HG03196 (cell line): ENCODE measurements around the gene FHIT.

Experiments
- ATAC-seq: cut with Tn5 transposase; IDR thresholded peaks from one replicate; pipeline ENCODE4 v1.9.1; 2021; ENCODE audit not compliant: unreplicated experiment

The FHIT gene

GRCh38 chr3:60779637-60780036 is 471.6 kb downstream of the FHIT start:
- no peak for ATAC-seq

GRCh38 chr3:60775985-60776384 is 475.3 kb downstream of the FHIT start:
- no peak for ATAC-seq

GRCh38 chr3:60774617-60775016 is 476.6 kb downstream of the FHIT start:
- no peak for ATAC-seq

GRCh38 chr3:60772584-60772983 is 478.7 kb downstream of the FHIT start:
- ATAC-seq: no peak

GRCh38 chr3:60771766-60772165 is 479.5 kb downstream of the FHIT start:
- ATAC-seq: no peak

GRCh38 chr3:60770532-60770931 is 480.7 kb downstream of the FHIT start:
- no peak for ATAC-seq

GRCh38 chr3:60767536-60767935 is 483.7 kb downstream of the FHIT start:
- ATAC-seq: no peak

GRCh38 chr3:60765776-60766175 is 485.5 kb downstream of the FHIT start:
- ATAC-seq: no peak

- no peak for ATAC-seq
These were observed 486.4 kb downstream of the FHIT start for GRCh38 chr3:60764870-60765269.

GRCh38 chr3:60760145-60760544 is 491.1 kb downstream of the FHIT start:
- no peak for ATAC-seq

GRCh38 chr3:60759439-60759838 is 491.8 kb downstream of the FHIT start:
- no peak for ATAC-seq

- ATAC-seq: no peak
These were observed 492.4 kb downstream of the FHIT start for GRCh38 chr3:60758831-60759230.

- no peak for ATAC-seq
These were observed 493.1 kb downstream of the FHIT start for GRCh38 chr3:60758171-60758570.

- ATAC-seq: no peak
These were observed 493.5 kb downstream of the FHIT start for GRCh38 chr3:60757724-60758123.

GRCh38 chr3:60756241-60757030 is 494.8 kb downstream of the FHIT start:
- no peak for ATAC-seq

GRCh38 chr3:60755094-60755493 is 496.2 kb downstream of the FHIT start:
- no peak for ATAC-seq

GRCh38 chr3:60754617-60755016 is 496.6 kb downstream of the FHIT start:
- no peak for ATAC-seq

- ATAC-seq: no peak
These were observed 498.4 kb downstream of the FHIT start for GRCh38 chr3:60752809-60753208.

GRCh38 chr3:60746695-60747416 is 504.4 kb downstream of the FHIT start:
- ATAC-seq: no peak

- no peak for ATAC-seq
These were observed 505.1 kb downstream of the FHIT start for GRCh38 chr3:60746043-60746638.

GRCh38 chr3:60743631-60744164 is 507.6 kb downstream of the FHIT start:
- ATAC-seq: no peak
